Lower leg skin (tissue), 4 donors: ENCODE data around the gene FBXW10. TPM values are rescaled to one million over a fixed set of nuclear protein-coding genes. Genes with fewer than 3 reads are reported as not detected.
"Not testable (repeated sequence)": the region's sequence is repeated elsewhere in the genome, so short reads cannot be mapped to it uniquely, and the experiment has no call there.

Experiments used
- DNase-seq, 2 donors: peaks; one replicate each; pipeline ENCODE4 v3.0.0-alpha.2; 2019; ENCODE audit warnings: low spot score in 2 of 2
- H3K4me3 ChIP-seq: fragments of 200-600 bp; sonication (generic); 2 replicates; pipeline ENCODE4 v1.5.1; 2017; ENCODE audit warnings: mild to moderate bottlenecking, low read depth; ENCODE audit not compliant: poor library complexity, severe bottlenecking
- WGBS, 2 donors: methylation state at CpG; one replicate each; pipeline ENCODE4 v1.1.5; 2018; 5-methylcytosine and 5-hydroxymethylcytosine counted together
- intact Hi-C: fragments of 100-400 bp; cut with DNase I; formaldehyde crosslinking; loops from one replicate; pipeline ENCODE4 v1.15.0; 2023; ENCODE audit warnings: low total_unique reads
- total RNA-seq, 4 donors: library from RNA; depleted of rRNA; stranded (reverse); fragments of >200 nt; gene quantifications; one replicate each; pipeline ENCODE4 v1.1.0, GENCODE V29; 2016

FBXW10 gene
- total RNA-seq, 4 donors from 2014 or later, result not detected

DNA sequence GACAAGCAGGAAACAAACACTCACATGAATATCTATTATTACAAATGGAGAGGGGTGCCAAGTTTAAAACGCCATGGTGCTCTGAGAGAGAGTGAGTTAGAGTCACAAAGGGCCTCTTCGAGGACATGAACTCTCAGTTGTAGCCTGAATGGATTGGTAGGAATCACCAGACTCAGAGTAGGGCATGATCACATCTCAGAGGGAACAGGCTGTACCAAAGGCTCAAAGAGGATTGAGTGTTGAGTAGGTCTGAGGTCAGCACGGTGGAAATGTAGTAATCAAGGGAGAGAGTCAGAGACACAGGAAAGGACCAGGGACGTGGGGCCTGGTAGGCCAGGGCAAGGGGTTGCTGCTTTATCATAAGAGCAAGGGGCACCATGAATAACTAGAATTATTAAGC, 10.5 kb upstream of the FBXW10 start:
- WGBS, 2 donors, result 81 to 86% methylated on average over 4 of the region's 4 CpGs
- H3K4me3 ChIP-seq, intact Hi-C loops, DNase-seq: not testable (repeated sequence)

DNA sequence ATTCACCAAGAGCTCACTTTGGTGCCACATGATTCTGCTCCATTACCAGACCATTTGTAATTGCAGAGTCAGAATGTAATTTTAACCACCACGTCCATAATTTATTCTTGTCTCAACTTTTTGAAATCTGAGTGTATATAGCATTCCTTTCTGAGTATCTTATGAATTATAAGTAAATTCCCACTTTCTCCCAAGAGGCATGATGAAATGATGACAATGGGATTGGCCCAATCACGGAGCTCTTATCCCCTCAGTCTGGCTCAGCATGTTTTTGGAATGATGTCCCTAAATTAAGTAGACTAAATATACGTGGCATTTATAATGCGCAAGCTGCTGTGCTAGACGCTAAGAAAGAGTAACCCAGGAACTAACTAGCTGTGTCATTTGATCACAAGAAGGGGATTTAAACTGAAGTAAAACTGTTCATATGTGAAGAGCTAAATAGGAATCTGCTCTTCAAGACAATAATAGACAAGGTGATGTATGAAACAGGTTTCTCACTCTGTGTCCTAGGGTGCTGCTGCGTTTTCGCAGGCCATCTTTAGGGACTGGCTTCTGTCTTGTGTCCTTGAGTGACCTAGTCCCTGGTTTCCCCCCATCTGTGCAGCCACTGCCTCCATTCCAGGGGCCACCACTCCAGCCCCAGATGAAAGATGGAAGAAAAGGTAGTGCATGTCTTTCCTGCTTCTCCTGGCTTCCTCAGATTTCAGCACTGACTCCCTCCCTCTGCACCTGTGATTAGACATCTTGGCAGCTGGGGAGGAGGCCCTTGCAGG, 4.0 kb upstream of the FBXW10 start:
- H3K4me3 ChIP-seq, intact Hi-C loops: not testable (repeated sequence)
- peak in 1 of 2 donors; percentile 50 for DNase-seq
- 70 to 71% methylated on average over 7 of the region's 7 CpGs for WGBS, 2 donors

GRCh38 chr17:18741228-18741627, 2.6 kb upstream of the FBXW10 start:
- 66 to 81% methylated on average over 2 to 4 of the region's 6 CpGs for WGBS, 2 donors
- intact Hi-C loops, H3K4me3 ChIP-seq: not testable (repeated sequence)
- DNase-seq, result peak in 1 of 2 donors; percentile 6

DNA sequence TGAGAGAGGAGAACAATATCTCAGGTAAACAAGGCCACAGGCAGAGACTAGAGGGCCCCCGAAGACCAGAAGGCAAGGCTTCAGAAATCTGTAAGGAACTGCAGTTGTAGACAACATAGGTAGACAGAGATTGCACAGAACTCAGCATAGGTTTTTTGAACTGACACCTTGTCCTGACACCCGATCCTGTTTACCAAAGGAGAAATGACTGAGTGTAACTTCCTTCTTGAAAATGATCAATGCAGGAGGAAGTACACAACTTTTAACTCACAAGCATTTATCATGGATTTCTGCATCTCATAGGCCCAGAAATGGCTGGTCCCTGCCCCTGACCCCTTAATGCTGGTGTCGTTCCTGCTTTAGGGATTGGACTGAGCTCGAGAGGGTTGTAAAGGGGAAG, 872 bp downstream of the FBXW10 start:
- intact Hi-C loops, H3K4me3 ChIP-seq: not testable (repeated sequence)
- WGBS, 2 donors, result 51 to 71% methylated on average over 3 to 4 of the region's 4 CpGs
- peak in 1 of 2 donors; percentile 23 for DNase-seq

- H3K4me3 ChIP-seq, intact Hi-C loops: not testable (repeated sequence)
- WGBS, 2 donors, result 68 to 74% methylated on average over 3 of the region's 3 CpGs
- DNase-seq, result peak in 1 of 2 donors; percentile 17
Measured at GRCh38 chr17:18746551-18746950, 2.7 kb downstream of the FBXW10 start.

DNA sequence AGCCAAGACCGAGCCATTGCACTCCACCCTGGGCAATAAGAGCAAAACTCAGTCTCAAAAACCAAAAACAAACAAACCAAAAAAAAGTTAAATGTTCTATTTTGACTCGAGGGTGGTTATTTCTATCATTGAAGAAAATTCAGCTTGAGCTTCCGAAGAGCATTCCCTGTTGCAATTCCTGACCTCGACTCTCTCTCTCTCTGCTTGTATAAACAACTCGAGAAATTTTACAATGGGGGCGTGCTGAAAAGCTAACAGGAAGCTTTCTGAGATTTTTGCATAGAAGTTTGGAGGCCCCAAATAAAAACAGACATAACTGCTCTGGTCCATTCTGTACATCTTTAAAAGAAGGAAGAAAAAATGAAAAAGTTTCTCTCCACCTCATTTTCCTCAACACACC, 3.6 kb downstream of the FBXW10 start:
- intact Hi-C loops, H3K4me3 ChIP-seq, DNase-seq: not testable (repeated sequence)
- WGBS, 2 donors, result 55 to 73% methylated on average over 6 of the region's 6 CpGs

- H3K4me3 ChIP-seq, DNase-seq, intact Hi-C loops: not testable (repeated sequence)
- 73 to 89% methylated on average over 1 of the region's 1 CpG for WGBS, 2 donors
Measured at GRCh38 chr17:18750242-18750641, 6.4 kb downstream of the FBXW10 start.

- WGBS, 2 donors, result 83% methylated on average over 6 of the region's 6 CpGs
- intact Hi-C loops, result not testable (repeated sequence)
Measured at GRCh38 chr17:18753829-18754409, 10.1 kb downstream of the FBXW10 start.

GRCh38 chr17:18755969-18756368, 12.1 kb downstream of the FBXW10 start:
- H3K4me3 ChIP-seq, DNase-seq, intact Hi-C loops: not testable (repeated sequence)
- 72 to 82% methylated on average over 2 to 4 of the region's 4 CpGs for WGBS, 2 donors

More at GRCh38 chr17:18753829-18754409, 10.1 kb downstream of the FBXW10 start:
- peak in 1 of 2 donors; percentile 21 for DNase-seq
- H3K4me3 ChIP-seq, result not testable (repeated sequence)

DNA sequence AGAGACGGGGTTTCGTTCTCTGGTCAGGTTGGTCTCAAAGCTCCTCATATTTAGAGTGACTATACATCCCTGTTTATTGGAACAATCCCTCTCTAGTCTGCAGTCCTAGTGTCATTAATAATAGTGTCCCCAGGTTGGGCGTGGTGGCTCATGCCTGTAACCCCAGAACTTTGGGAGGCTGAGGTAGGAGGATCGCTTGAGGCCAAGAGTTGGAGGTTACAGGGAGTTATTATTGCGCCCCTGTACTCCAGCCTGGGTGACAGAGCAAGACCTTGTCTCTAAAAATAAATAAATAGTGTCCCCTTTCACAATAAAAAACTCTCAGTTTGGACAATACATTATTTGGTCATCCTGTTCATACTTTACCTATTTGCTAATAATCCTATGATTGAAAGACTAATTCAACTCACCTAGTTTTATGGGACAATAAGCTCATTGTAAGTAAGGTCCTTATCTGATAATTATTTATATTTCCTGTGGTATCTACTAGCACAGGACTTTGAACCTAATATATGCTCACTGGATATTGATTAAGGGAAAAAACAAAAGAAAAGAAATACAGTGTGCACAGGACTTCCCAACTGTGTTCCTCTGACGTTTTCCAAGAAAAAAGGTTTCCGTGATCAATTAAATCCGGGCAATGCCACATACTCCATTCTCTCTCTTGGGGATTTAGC, 13.7 kb downstream of the FBXW10 start:
- intact Hi-C loops, H3K4me3 ChIP-seq: not testable (repeated sequence)
- 82 to 95% methylated on average over 8 of the region's 8 CpGs for WGBS, 2 donors
- peak in 1 of 2 donors; percentile 0 for DNase-seq

DNA sequence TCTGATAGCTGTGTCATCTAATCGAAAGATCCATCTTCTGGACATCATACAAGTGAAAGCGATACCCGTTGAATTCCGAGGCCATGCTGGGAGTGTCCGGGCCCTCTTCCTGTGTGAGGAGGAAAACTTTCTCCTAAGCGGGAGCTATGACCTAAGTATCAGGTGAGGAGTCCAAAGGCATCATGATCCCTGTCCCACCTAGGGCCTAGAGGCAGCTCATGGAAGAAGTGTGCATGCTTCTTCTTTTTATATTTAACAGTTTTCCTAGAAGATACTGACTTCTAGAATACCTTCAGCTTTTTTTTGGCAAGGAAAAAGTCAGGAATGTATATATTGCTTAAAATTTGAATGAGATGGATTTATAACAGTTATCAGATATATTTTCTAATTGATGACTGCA, 14.5 kb downstream of the FBXW10 start:
- intact Hi-C loops, H3K4me3 ChIP-seq, DNase-seq: not testable (repeated sequence)
- WGBS, 2 donors, result 80 to 100% methylated on average over 1 of the region's 6 CpGs

- intact Hi-C loops, DNase-seq, H3K4me3 ChIP-seq: not testable (repeated sequence)
- 90 to 97% methylated on average over 6 of the region's 6 CpGs for WGBS, 2 donors
Measured at GRCh38 chr17:18760221-18760620, 16.4 kb downstream of the FBXW10 start.

- 89 to 94% methylated on average over 1 to 4 of the region's 4 CpGs for WGBS, 2 donors
- H3K4me3 ChIP-seq, intact Hi-C loops, DNase-seq: not testable (repeated sequence)
Measured at GRCh38 chr17:18770572-18770971, 26.7 kb downstream of the FBXW10 start.

- H3K4me3 ChIP-seq, intact Hi-C loops, DNase-seq: not testable (repeated sequence)
- 55 to 71% methylated on average over 4 of the region's 4 CpGs for WGBS, 2 donors
Measured at GRCh38 chr17:18771066-18771465, 27.2 kb downstream of the FBXW10 start.
